HG03139 (cell line): Measurements from ENCODE around the gene AOC2.
"Not testable (repeated sequence)": the region's sequence is repeated elsewhere in the genome, so short reads cannot be mapped to it uniquely, and the experiment has no call there.

Source experiments
- ATAC-seq: cut with Tn5 transposase; IDR thresholded peaks from one replicate; pipeline ENCODE4 v1.9.1; 2021; ENCODE audit not compliant: unreplicated experiment

AOC2 gene

GRCh38 chr17:42879596-42879985, 35.2 kb downstream of the AOC2 start:
- no peak for ATAC-seq

GRCh38 chr17:42880776-42881310, 36.5 kb downstream of the AOC2 start:
- ATAC-seq: no peak

GRCh38 chr17:42881706-42882105, 37.3 kb downstream of the AOC2 start:
- not testable (repeated sequence) for ATAC-seq

GRCh38 chr17:42882166-42882565, 37.8 kb downstream of the AOC2 start:
- ATAC-seq: no peak

- ATAC-seq: no peak
Observed at GRCh38 chr17:42883802-42884558, 39.6 kb downstream of the AOC2 start.

GRCh38 chr17:42885806-42886205, 41.4 kb downstream of the AOC2 start:
- not testable (repeated sequence) for ATAC-seq

- no peak for ATAC-seq
Observed at GRCh38 chr17:42886283-42887176, 42.1 kb downstream of the AOC2 start.

- no peak for ATAC-seq
Observed at GRCh38 chr17:42889809-42890208, 45.4 kb downstream of the AOC2 start.

GRCh38 chr17:42891539-42892152, 47.3 kb downstream of the AOC2 start:
- no peak for ATAC-seq

GRCh38 chr17:42893359-42893758, 49.0 kb downstream of the AOC2 start:
- ATAC-seq: no peak

GRCh38 chr17:42894283-42895184, 50.2 kb downstream of the AOC2 start:
- no peak for ATAC-seq

GRCh38 chr17:42895185-42895555, 50.8 kb downstream of the AOC2 start:
- ATAC-seq: no peak

GRCh38 chr17:42898147-42898811, 53.9 kb downstream of the AOC2 start:
- no peak for ATAC-seq

GRCh38 chr17:42899981-42900380, 55.6 kb downstream of the AOC2 start:
- ATAC-seq: not testable (repeated sequence)
